HEK293 (cell line): ENCODE measurements around the gene ZNF785.
A peak's percentile ranks its signal among the peaks of the same experiment; 100 is the strongest.

ENCODE experiments used
- AEBP2 ChIP-seq: fragments of 450-650 bp; formaldehyde crosslinking; IDR thresholded peaks from 2 replicates; pipeline ENCODE4 v1.5.1; 2016; ENCODE audit warnings: missing biosample characterization, missing genetic modification characterization, borderline replicate concordance
- GLI4 ChIP-seq: fragments of 450-650 bp; formaldehyde crosslinking; IDR thresholded peaks from 2 replicates; pipeline ENCODE4 v1.5.1; 2016; ENCODE audit warnings: missing biosample characterization, missing genetic modification characterization
- KLF8 ChIP-seq: fragments of 450-650 bp; formaldehyde crosslinking; IDR thresholded peaks from 2 replicates; pipeline ENCODE4 v1.5.1; 2016; ENCODE audit warnings: missing biosample characterization, missing genetic modification characterization
- MEIS1 ChIP-seq: sonication (generic); formaldehyde crosslinking; IDR thresholded peaks from 2 replicates; pipeline ENCODE4 v1.8.1; 2022; ENCODE audit warnings: missing genetic modification reagents, mild to moderate bottlenecking, borderline replicate concordance
- MZF1 ChIP-seq: fragments of 450-650 bp; formaldehyde crosslinking; IDR thresholded peaks from 2 replicates; pipeline ENCODE4 v1.5.1; 2017; ENCODE audit warnings: missing biosample characterization, missing genetic modification characterization, borderline replicate concordance
- REPIN1 ChIP-seq: fragments of 450-650 bp; formaldehyde crosslinking; IDR thresholded peaks from 2 replicates; pipeline ENCODE4 v1.5.1; 2017; ENCODE audit warnings: missing biosample characterization, missing genetic modification characterization, low read depth
- SALL2 ChIP-seq: fragments of 450-650 bp; formaldehyde crosslinking; IDR thresholded peaks from 2 replicates; pipeline ENCODE4 v1.5.0; 2017; ENCODE audit warnings: missing biosample characterization, mild to moderate bottlenecking, missing genetic modification characterization, borderline replicate concordance
- ZBTB11 ChIP-seq: fragments of 450-650 bp; formaldehyde crosslinking; conservative IDR thresholded peaks from 2 replicates; pipeline ENCODE4 v1.5.1; 2016; ENCODE audit warnings: low read depth, missing biosample characterization, missing genetic modification characterization
- ZBTB20 ChIP-seq: fragments of 450-650 bp; formaldehyde crosslinking; IDR thresholded peaks from 2 replicates; pipeline ENCODE4 v1.5.1; 2016; ENCODE audit warnings: missing biosample characterization, missing genetic modification characterization
- ZNF202 ChIP-seq: fragments of 450-650 bp; formaldehyde crosslinking; IDR thresholded peaks from 2 replicates; pipeline ENCODE4 v1.5.1; 2016; ENCODE audit warnings: missing biosample characterization, missing genetic modification characterization, borderline replicate concordance
- ZNF23 ChIP-seq: fragments of 450-650 bp; formaldehyde crosslinking; IDR thresholded peaks from 2 replicates; pipeline ENCODE4 v1.5.1; 2016; ENCODE audit warnings: missing biosample characterization, missing genetic modification characterization, borderline replicate concordance
- ZNF24 ChIP-seq: fragments of 450-650 bp; formaldehyde crosslinking; IDR thresholded peaks from 2 replicates; pipeline ENCODE4 v1.5.1; 2016; ENCODE audit warnings: missing biosample characterization, missing genetic modification characterization
- ZNF280D ChIP-seq: fragments of 450-650 bp; formaldehyde crosslinking; IDR thresholded peaks from 2 replicates; pipeline ENCODE4 v1.5.1; 2016; ENCODE audit warnings: missing biosample characterization, missing genetic modification characterization
- ZNF362 ChIP-seq: fragments of 450-650 bp; formaldehyde crosslinking; IDR thresholded peaks from 2 replicates; pipeline ENCODE4 v1.5.1; 2016; ENCODE audit warnings: missing biosample characterization, missing genetic modification characterization
- ZNF394 ChIP-seq: fragments of 450-650 bp; formaldehyde crosslinking; IDR thresholded peaks from 2 replicates; pipeline ENCODE4 v1.5.1; 2016; ENCODE audit warnings: missing biosample characterization, missing genetic modification characterization, mild to moderate bottlenecking, moderate library complexity, borderline replicate concordance
- ZNF398 ChIP-seq: fragments of 450-650 bp; formaldehyde crosslinking; IDR thresholded peaks from 2 replicates; pipeline ENCODE4 v1.5.1; 2017; ENCODE audit warnings: missing biosample characterization, missing genetic modification characterization
- ZNF423 ChIP-seq: fragments of 450-650 bp; formaldehyde crosslinking; IDR thresholded peaks from 2 replicates; pipeline ENCODE4 v1.5.1; 2016; ENCODE audit warnings: missing biosample characterization, missing genetic modification characterization
- ZNF449 ChIP-seq: fragments of 450-650 bp; formaldehyde crosslinking; IDR thresholded peaks from 2 replicates; pipeline ENCODE4 v1.5.1; 2017; ENCODE audit warnings: missing biosample characterization, mild to moderate bottlenecking, missing genetic modification characterization, moderate library complexity
- ZNF473 ChIP-seq: fragments of 450-650 bp; formaldehyde crosslinking; IDR thresholded peaks from 2 replicates; pipeline ENCODE4 v1.5.1; 2017; ENCODE audit warnings: missing biosample characterization, missing genetic modification characterization
- ZNF600 ChIP-seq: fragments of 450-650 bp; formaldehyde crosslinking; IDR thresholded peaks from 2 replicates; pipeline ENCODE4 v1.5.1; 2016; ENCODE audit warnings: missing biosample characterization, missing genetic modification characterization
- ZNF664 ChIP-seq: fragments of 450-650 bp; formaldehyde crosslinking; IDR thresholded peaks from 2 replicates; pipeline ENCODE4 v1.5.1; 2016; ENCODE audit warnings: missing biosample characterization, missing genetic modification characterization
- ZNF777 ChIP-seq: fragments of 450-650 bp; formaldehyde crosslinking; IDR thresholded peaks from 2 replicates; pipeline ENCODE4 v1.5.1; 2017; ENCODE audit warnings: missing biosample characterization, missing genetic modification characterization, borderline replicate concordance
- ZNF791 ChIP-seq: fragments of 450-650 bp; formaldehyde crosslinking; IDR thresholded peaks from 2 replicates; pipeline ENCODE4 v1.5.1; 2016; ENCODE audit warnings: missing biosample characterization, missing genetic modification characterization
- ZNF830 ChIP-seq: fragments of 450-650 bp; IDR thresholded peaks from 2 replicates; pipeline ENCODE4 v1.5.0; 2018; ENCODE audit warnings: missing biosample characterization, missing genetic modification characterization, low read depth, mild to moderate bottlenecking, moderate library complexity

ZNF785 gene

GRCh38 chr16:30534368-30535105 is 51.0 kb downstream of the ZNF785 start, which contains the start of gene ZNF747 (continued):
- peak; percentile 62 for TF ChIP-seq ZNF24
- no peak for TF ChIP-seq ZNF23 (tag by site-specific recombination)
- peak; percentile 69 for TF ChIP-seq ZNF394
- no peak for TF ChIP-seq ZNF202 (tag by site-specific recombination)
- 0 out of 2 replicates have a peak, but pooled peaks have one; percentile 14 for TF ChIP-seq AEBP2
- peak; percentile 58; the same call in 1 of the 2 replicates for TF ChIP-seq MZF1 (tag by site-specific recombination)
- TF ChIP-seq ZNF449: peak; percentile 23; the same call in 1 of the 2 replicates
- peak; percentile 72 for TF ChIP-seq ZNF398
- TF ChIP-seq ZNF777: peak; percentile 81; the same call in 1 of the 2 replicates
- TF ChIP-seq GLI4: peak; percentile 75; the same call in 1 of the 2 replicates
- no peak for TF ChIP-seq ZNF423 (tag by site-specific recombination)
- no peak for TF ChIP-seq ZNF473 (tag by site-specific recombination)
- TF ChIP-seq ZNF280D (tag by site-specific recombination): no peak
- TF ChIP-seq ZNF600: no peak; the same call in 1 of the 2 replicates
- TF ChIP-seq ZNF664: no peak
- TF ChIP-seq ZBTB20 (tag by site-specific recombination): peak; percentile 93
- no peak for TF ChIP-seq REPIN1 (tag by site-specific recombination)
- TF ChIP-seq ZNF791: no peak
- TF ChIP-seq KLF8 (tag by site-specific recombination): peak; percentile 97
- no peak for TF ChIP-seq ZNF830
- TF ChIP-seq ZNF362: no peak
- no peak for TF ChIP-seq MEIS1 (CRISPR knock-in tag)
- TF ChIP-seq ZBTB11 (tag by site-specific recombination): peak; percentile 96
- TF ChIP-seq SALL2 (tag by site-specific recombination): no peak
